NB4 (cell line): ENCODE data around the gene SMIM35.
A peak's percentile ranks its signal among the peaks of the same experiment; 100 is the strongest.

Experiments
- CTCF ChIP-seq: IDR thresholded peaks from one replicate; pipeline ENCODE4 v1.5.1; 2012; ENCODE audit warnings: low read depth, low read length
- POLR2A ChIP-seq: IDR thresholded peaks from 2 replicates; pipeline ENCODE4 v1.6.1; 2011; ENCODE audit warnings: mild to moderate bottlenecking; ENCODE audit not compliant: insufficient read length; ENCODE audit errors: extremely low read depth
- TF ChIP-seq, protein P1 (sequence below): IDR thresholded peaks from 2 replicates; pipeline ENCODE4 v1.6.1; 2011; ENCODE audit warnings: low read depth, low read length

GRCh38 chr11:118126082-118126838 lies 39.5 kb upstream of the SMIM35 start:
- TF ChIP-seq CTCF (no peak), POLR2A (peak; percentile 54)
- TF ChIP-seq, protein P1, sequence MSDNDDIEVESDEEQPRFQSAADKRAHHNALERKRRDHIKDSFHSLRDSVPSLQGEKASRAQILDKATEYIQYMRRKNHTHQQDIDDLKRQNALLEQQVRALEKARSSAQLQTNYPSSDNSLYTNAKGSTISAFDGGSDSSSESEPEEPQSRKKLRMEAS = no peak
